GM18517 (cell line): ENCODE results near the gene PLCD1.

Source experiments
- ATAC-seq: cut with Tn5 transposase; IDR thresholded peaks from one replicate; pipeline ENCODE4 v1.9.1; 2021; ENCODE audit warnings: mild to moderate bottlenecking, moderate library complexity; ENCODE audit not compliant: unreplicated experiment

PLCD1 gene

GRCh38 chr3:38001456-38002081, 27.9 kb downstream of the PLCD1 start:
- no peak for ATAC-seq

- ATAC-seq, result no peak
These were observed 28.4 kb downstream of the PLCD1 start for GRCh38 chr3:38000965-38001455.

GRCh38 chr3:38000242-38000916, 29.1 kb downstream of the PLCD1 start:
- ATAC-seq, result no peak

- ATAC-seq, result no peak
These were observed 29.6 kb downstream of the PLCD1 start for GRCh38 chr3:37999836-38000235.

GRCh38 chr3:37997791-37998370, 31.6 kb downstream of the PLCD1 start:
- ATAC-seq, result no peak

GRCh38 chr3:37997342-37997741, 32.1 kb downstream of the PLCD1 start:
- ATAC-seq, result no peak

- peak; percentile 68 for ATAC-seq
These were observed 32.6 kb downstream of the PLCD1 start for GRCh38 chr3:37996785-37997301.

- ATAC-seq, result no peak
These were observed 33.5 kb downstream of the PLCD1 start for GRCh38 chr3:37995652-37996641.

GRCh38 chr3:37994639-37994972, 34.8 kb downstream of the PLCD1 start:
- ATAC-seq, result no peak

GRCh38 chr3:37993820-37994638, 35.4 kb downstream of the PLCD1 start:
- peak; percentile 42 for ATAC-seq

GRCh38 chr3:37993460-37993819, 36.0 kb downstream of the PLCD1 start:
- ATAC-seq, result no peak

- no peak for ATAC-seq
These were observed 36.4 kb downstream of the PLCD1 start for GRCh38 chr3:37993067-37993455.

GRCh38 chr3:37992271-37993066, 37.0 kb downstream of the PLCD1 start:
- ATAC-seq, result no peak

- ATAC-seq, result no peak
These were observed 37.6 kb downstream of the PLCD1 start for GRCh38 chr3:37991823-37992222.

- ATAC-seq, result no peak
These were observed 38.3 kb downstream of the PLCD1 start for GRCh38 chr3:37991109-37991508.

GRCh38 chr3:37990527-37990926, 38.9 kb downstream of the PLCD1 start, which contains the start of gene VILL:
Gene VILL (plus strand): TSS chr3:37990786. CDS start chr3:37993673, 2,887 bp downstream.
- ATAC-seq, result no peak

- ATAC-seq, result no peak
These were observed 39.5 kb downstream of the PLCD1 start for GRCh38 chr3:37989821-37990480.

- no peak for ATAC-seq
These were observed 40.4 kb downstream of the PLCD1 start for GRCh38 chr3:37988931-37989525.
